ENCODE measurements around the gene ARMC8.

The ARMC8 gene

DNA sequence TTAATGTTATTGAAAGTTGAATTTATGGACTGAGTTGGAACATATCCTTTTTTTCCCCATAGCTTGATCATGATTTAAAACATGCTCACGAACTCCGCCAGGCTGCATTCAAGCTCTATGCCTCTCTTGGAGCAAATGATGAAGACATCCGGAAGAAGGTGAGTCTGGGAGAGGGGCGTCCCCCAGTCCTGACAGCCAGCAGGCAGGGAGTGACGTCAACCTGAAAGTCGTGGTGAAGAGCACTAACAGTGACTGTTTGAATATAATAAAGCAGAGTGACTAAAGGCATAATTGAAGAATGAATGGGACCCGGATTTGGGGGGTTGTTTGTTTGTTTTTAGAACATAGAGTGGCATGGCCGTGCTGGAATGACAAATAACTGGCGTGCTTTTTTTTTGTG, 57.9 kb downstream of the ARMC8 start:
- no peak for DNase-seq (ENCODE audit: low read depth)

DNA sequence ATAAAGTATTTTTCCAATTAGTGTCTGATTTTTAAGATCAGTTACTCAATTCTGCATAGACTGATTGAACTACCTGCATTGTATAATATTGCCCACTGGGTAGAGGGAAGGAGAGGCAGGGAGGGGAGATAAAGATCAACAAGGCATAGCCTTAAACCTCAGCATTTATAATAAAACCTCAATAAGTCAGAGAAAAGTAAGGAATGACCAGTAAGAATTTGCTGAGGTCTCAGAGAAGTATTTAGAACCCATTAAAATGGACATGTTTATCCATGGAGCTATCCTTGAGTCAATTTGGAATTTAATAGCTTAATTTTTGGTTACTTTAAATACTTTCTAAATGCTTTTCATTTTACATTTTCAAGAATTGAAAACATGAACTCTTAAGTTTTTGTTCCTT, 62.5 kb downstream of the ARMC8 start:
- no peak for DNase-seq (ENCODE audit: low read depth)

DNA sequence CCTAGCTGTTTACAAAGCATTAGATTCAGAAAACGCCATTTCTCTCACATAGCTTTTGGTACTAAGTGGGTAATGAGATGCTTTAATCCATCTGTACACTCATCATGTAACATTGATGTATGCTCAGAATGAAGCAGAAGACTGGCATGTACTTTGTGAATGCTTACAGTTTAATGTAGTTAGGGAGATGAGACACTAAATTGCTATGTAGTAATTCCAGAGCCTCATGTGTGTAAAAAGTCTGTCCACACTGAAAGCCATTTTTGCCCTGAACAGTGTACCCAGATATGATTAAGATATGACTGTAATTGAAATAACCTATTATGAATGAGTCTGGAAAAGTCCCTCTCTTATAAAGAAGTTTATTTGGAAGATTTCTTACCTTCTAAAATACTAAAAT, 66.5 kb downstream of the ARMC8 start:
- no peak for DNase-seq (ENCODE audit: low read depth)

DNA sequence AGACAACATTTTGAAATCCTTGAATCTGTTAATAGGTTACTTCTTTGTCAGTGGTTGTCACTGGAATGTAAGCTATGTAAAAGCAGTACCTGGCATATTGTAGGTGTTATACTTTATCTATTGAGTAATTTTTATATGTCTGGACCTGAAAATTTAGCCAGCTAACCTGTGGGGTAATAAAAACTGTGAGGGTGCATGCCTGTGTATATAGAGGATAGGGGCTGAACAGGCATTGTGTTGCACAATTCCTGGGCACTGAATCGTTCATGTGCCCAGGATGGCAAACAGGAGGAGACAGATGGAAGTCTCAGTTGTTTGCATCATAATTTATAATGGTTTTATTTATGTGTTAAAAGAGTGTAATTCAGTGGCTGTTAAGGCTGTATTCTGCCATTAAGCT, 67.1 kb downstream of the ARMC8 start:
- no peak for DNase-seq (ENCODE audit: low read depth)

DNA sequence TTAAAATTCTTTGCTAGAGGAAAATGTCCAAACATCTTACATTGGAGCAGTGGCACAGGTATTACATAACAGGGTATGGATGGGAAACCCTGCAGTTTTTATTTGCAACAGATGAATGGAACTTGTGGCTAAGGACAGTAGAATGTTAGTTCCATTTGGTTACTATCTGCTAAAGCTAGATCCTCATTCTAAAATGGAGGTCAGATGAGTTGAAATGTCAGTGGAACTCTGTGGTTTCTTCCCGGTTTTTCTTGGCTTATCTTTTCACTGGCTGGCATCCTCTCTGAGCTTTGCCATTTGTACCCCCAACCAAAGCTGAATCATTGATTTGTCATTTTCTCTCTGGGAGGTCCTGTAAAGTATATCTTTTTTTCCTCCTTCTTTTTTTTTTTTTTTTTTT, 68.9 kb downstream of the ARMC8 start:
- no peak for DNase-seq (ENCODE audit: low read depth)

DNA sequence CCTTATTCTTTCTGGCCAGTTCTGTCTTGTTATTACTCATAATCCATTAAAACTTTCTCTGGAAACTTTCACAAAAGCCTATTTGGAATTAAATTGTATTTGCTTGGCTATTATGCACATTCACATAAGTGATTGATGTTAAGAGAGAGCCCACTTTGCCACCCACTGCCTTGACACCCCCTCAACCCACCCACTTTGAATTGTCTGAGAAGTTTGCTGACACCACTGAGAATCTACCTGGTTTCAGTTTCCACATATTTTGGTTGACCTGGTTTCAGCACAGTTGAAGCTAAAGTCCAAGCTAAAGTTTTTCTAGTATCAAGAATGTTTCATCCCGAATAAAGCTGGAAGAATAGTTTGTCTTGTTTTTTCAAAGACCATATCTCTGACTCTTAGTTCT, 70.9 kb downstream of the ARMC8 start:
- no peak for DNase-seq (ENCODE audit: low read depth)

DNA sequence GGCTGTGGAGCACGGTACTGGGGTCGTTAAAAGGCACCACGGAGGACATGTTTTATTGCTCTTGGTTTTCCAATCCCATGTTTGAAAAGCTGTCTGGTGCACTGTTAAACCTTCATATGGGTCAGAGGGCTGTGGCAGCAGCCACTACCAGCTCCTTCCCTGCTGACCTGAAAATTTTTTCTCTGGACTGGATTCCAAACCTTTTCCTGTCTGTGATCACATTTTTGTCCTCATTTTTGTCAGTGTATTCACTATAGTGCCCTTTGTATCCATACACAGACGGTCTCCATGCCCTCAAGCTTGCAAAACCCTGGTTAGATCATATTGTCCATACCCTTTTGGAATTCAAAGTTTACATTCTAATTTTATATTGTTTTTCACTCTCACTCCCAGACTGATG, 72.0 kb downstream of the ARMC8 start:
- no peak for DNase-seq (ENCODE audit: low read depth)

DNA sequence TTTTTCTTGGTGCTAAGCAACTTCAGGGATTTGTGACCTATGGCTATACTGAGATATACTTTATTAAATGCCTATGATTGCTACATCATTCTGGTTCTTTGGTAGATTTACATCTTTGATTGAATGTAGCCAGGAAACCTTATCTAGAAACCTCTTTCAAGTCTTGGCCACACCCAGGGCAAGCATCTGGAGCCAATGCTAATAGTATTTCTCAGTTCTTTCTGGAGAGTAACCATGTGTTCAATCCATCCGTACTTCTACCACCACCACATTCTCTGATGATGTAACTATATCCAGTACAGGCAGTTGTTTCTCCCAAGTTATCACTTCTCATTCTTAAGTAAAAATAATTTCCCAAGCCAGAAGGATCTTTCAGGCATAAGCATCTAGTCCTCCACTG, 73.5 kb downstream of the ARMC8 start:
- DNase-seq (ENCODE audit: low read depth), result no peak

DNA sequence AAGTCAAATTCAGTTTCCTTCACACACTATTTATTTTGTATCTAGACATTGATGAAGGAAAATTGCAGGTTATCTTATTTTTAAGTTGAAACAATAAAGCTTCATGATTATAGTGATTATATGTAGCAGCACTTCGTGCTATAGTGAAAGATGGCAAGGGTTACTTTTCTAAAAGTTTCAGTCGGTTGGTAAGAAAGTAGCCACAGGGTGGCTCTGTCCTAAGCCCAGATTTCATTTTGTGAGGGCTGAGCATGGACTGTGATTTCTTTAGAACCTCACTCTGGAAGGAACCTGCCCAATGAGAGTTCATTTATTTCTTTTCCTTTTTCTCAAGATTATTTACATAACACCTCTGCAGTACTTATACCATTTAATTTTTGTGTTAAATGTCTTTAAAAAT, 76.0 kb downstream of the ARMC8 start:
- DNase-seq (ENCODE audit: low read depth), result no peak

DNA sequence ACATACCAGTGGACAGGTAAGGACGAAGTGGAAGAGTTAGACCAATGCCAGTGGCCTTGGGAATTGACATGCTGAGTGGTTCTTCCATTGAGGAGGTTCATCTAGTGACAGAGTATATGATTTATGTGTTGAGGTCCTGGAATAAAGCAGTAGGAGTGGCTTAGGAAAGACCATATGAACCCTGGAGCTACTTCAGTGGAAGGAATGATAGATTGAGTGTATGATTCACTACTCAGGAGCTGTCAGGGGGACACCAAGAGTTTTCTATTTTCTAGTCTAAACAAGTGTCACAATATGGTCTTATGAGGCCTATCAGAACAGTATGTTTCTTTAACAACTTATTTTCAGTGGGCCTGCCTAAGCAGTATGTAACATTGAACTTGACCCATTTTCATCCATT, 78.6 kb downstream of the ARMC8 start:
- no peak for DNase-seq (ENCODE audit: low read depth)

DNA sequence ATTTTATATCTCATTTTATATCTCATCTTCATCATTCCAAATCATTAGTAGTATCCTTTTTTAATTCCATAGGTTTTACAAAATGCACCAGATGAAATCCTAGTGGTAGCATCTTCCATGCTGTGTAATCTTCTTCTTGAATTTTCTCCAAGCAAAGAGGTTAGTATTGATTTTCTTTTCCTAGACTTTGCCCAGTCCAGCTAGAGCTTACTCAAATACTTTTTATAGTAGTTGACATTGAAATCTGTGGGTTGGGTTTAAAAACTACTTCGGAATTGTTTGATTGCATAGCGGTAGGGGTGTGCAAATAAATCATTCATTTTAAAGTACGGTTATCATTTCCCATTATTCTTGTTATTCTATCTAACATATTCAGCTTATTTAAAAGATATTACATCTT, 80.0 kb downstream of the ARMC8 start:
- DNase-seq (ENCODE audit: low read depth), result no peak

DNA sequence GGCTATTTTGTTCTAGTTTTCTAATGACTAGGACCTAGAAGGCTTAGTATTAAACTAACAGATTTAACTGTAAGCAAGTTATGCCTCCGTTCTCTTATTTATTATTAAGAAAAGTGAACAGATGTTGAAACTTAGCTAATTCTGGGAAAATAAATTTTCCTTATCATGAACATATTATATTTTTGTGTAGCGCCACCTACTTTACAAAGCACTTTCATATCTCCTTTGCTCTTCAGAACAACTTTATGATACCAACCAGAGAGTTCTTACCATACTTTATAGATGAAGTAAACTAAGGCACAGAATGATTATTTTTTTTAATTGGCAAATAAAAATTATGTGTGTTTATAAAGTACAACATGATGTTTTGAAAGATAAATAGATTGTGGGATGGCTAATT, 83.1 kb downstream of the ARMC8 start:
- no peak for DNase-seq (ENCODE audit: low read depth)

DNA sequence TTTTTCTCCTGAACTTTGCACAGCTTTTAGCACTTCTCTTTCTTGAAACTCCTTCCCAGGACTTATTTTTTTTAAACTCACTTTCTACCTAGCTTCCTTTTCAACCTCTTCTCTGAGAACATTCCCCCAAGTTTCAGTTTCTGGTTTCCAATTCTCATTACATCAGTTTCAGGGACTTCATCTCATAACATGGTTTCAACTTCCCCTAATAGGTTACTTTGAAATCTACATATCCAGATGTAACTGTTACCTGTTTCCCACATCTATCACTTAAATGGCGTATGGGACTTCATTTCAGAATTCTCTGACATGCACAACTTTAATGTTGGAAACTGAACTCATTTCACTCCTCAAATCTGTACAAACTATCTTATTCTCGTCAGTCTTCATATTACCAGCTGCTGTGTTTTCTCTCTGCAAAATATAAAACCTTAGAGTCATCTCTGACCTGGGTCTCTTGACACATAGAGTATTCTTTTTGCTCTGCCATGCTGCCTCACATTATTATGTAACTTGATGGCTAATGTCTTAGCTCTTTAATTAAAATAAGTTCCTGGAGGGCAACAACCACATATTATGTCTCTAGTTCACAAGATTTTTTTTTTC, 84.2 kb downstream of the ARMC8 start:
- DNase-seq (ENCODE audit: low read depth), result no peak

DNA sequence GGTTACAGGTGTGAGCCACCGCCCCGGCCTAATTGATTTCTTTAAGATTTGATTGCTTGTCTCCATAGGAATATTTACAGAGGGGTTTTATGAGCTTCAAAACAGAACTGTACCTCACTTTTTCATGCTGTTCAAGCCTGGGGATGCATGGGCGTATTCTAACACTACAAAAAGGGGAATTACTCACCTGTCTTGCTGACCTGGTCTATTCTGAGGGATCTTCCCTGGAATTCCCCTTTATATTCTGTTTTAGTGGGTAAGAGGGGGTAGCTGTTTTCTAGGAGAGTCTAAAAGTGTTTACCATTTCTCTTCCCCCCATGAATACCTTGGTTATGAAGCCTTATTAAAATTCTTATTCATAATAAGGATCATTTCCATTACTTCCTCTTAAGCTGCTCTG, 94.5 kb downstream of the ARMC8 start:
- no peak for DNase-seq (ENCODE audit: low read depth)

DNA sequence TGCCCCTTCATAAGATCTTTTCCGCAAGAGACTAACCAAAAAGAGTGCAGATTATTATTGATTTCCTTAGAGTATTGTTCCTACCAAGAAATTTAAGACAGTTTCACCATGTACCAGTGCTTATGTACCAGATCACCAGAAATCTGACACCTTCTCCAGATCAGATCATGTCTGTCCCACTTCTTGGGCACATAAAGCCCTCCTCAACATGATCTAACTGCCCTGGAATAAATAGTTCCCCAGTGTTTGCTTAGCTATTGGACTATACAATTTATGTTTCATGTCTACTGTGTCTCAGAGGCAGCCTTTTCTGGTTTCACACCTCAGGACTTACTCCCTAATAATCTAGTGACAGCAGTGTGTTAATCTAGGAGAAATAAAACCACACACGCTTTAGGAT, 95.7 kb downstream of the ARMC8 start:
- DNase-seq (ENCODE audit: low read depth), result no peak

DNA sequence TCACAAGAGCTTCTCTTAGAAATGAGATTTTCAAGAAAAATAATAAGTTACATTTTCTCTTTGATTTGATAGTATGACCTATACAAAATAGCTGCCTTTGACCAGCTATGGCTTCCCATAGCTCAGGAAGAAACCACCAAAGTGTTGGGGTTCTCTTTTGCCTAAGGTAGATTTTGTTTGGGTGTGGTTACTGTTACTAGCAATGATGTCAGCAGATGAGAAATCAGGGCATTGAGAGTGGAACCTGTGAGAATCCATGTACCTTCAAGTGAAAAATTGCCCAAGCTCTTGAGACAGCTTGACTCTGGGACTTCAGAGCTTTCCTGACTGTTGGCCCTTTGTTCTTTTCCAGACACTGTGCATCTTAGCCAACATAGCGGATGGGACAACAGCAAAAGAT, 97.0 kb downstream of the ARMC8 start:
- no peak for DNase-seq (ENCODE audit: low read depth)

DNA sequence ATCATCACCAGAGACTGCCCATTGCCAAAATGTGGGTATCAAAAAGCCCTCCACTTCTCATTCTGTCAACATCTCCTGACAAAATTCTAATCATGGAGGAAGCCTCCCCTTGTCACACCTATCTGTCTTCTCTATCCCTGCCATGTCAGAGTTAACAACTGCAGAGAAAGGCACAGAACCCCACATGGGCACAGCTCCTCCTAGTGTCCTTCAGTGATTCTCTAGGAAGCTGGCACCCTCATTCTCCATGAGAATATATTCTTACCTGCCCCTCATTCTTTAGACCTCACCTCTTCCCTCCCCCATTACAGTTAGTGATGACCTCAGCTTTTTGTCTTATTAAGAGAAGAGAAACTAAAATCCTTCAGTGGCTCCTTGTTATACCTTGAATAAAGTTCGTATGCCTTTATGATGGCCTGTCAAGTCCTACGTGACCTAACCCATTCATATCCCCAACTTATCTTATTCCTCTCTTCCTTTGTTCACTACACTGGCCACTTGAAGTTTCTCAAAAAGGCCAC, 97.9 kb downstream of the ARMC8 start:
- DNase-seq (ENCODE audit: low read depth), result no peak

DNA sequence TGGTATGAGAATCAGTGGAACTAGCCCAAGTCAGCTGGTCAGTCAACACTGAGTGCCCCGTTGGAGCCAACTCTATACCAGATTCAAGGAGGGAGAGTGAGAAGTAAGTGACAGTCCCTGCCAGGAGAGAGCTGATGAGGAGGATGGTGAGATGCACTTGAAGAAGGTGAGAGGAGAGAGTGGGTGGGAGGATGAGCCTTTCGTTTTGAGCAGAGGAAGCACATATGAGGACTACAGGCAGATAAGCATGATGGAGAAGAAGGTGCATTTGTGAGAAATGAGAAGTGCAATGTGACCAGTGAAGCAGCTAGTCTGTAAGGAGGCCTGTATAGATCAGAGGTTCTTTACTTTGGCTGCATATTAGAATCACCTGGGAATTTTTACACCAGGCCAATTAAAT, 102.2 kb downstream of the ARMC8 start:
- no peak for DNase-seq (ENCODE audit: low read depth)

DNA sequence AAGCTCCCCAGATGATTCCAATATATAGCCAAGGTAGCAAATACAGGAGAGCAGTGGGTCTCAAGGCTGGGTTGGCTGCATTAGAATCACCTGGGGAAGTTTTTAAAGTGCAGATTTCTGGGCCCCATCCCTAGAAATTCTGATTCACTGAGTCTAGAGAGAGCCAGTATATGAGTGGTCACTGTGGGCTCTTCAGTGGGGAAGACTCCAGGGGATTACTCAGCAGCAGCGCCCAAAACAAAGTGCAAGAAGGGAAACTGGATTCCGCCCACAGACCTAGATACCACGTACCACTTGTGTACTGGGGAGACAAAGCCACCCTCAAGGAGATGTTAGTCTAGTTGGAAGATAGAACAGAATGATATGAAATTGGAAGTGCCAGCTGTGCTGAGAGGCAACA, 102.6 kb downstream of the ARMC8 start:
- no peak for DNase-seq (ENCODE audit: low read depth)

DNA sequence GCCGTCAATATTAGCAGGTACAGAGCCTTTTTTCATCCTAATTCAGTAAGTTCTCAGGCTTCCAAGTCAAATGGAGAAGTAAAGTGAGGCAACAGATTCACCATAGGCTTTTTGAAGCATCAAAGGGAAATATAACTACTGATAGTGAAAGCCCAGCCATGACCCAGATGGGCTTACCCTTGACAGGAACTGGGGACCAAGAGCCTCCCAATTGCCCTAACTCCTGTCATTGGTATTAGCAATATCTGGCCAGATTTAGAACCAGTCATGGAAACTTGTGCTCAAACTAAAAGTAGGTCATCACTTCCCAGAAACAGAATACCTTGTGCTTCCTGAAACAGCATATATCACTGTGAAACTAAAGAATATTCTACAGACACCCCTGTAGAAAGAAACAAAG, 109.5 kb downstream of the ARMC8 start:
- DNase-seq (ENCODE audit: low read depth), result peak; percentile 4

DNA sequence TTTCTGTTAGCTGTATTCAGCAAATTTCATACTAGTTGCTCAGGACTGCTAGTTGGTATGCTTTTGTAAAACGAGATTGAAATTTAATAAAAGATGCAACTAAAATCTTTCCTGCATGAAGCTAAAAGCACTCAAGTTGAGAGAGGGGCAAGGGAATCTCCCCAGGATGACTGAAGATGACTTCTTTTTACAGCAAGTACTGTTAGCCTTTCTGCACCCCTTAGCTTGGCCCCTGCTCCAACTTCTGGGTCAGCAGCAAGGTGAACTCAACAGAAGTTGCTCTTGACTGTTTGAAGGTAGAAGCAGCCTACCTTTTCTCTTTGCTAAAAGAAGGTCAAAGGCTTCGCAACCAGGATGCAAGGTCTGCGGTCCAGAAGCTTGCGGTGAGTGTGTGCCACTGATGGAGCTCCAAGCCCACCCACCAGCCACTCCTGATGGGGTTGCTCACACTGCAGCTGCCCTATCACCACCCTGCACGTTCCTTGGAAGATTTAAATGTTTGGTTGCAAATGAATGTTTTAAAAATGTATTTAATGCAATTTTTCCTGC, 110.0 kb downstream of the ARMC8 start:
- no peak for DNase-seq (ENCODE audit: low read depth)

DNA sequence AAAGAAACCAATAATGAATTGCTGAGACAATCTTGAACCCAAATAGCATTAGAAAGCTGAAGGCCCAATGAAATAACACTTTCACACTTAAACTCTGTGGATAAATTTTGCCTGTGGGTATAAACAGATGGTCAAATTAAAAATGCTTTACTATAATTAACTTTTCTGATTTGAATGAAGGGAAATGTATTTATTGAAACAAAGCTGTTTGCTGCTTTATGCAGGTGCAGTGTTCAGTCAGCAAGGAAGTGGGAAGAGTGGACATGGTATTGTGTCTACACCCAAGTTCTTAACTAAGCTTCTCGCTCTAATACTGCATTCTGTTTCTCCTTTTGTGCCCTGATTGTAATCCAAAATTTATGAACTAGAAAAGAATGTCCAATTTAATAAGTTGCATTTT, 110.8 kb downstream of the ARMC8 start:
- DNase-seq (ENCODE audit: low read depth), result no peak

DNA sequence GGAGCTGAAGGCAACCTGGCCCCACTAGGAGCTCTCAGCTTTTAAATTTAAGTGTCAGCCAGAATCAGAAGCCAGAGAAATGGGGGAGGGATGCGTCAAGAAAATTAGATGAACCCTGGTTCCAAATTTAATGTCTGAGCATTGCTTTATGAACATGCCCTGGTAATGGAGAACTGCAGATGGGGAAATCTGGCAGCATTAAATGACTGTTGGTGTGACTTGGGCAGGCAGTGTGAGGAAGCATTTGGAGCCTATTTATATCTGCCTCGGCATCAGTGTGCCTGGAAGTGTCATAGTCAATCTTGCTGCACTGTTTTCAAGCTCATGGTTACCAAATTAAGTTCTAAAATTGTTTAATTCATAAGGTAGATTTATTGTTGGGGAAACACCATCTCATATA, 113.5 kb downstream of the ARMC8 start:
- no peak for DNase-seq (ENCODE audit: low read depth)

DNA sequence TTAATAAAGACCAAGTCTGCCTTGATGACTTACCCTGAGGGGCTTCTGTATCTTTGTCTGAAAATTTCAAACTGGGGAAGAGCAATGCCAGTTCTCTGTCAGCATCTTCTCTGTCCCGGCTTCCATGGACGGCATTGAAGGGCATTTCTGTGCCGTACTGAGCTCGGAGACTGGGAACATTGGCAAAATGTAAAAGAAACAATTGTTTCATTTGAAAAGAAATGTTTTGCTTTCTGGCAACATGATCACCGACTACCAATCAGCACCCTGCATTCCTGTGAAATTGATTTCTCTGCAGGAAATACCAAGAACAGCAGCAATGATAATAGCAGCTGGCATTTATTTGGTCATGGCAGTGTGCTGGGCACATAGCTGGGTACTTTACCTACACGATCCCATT, 116.4 kb downstream of the ARMC8 start:
- no peak for DNase-seq (ENCODE audit: low read depth)

DNA sequence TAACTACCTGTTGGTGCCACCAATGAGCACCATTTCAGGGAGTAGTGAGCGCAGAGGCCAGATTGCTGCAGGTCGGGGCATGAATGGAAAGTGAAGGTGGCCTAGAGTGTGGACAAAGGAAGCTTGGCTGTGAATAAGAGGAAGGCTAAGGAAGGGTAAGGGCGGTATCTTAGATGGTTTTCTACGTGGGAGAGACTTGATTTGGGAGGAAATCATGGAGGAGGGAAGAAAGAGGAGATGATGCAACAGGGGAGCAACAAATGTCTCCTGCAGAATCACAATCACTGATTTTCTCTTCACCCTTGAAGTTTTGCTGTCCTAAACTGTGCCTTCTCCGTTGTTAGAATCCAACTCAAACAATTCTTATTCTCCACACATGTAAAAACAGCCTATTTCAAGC, 120.8 kb downstream of the ARMC8 start:
- no peak for DNase-seq (ENCODE audit: low read depth)

Data from activated T-cell treated with anti-CD3 and anti-CD28 coated beads for 24 hours (primary cell).